ENCODE results near the gene GRID1.

DNA sequence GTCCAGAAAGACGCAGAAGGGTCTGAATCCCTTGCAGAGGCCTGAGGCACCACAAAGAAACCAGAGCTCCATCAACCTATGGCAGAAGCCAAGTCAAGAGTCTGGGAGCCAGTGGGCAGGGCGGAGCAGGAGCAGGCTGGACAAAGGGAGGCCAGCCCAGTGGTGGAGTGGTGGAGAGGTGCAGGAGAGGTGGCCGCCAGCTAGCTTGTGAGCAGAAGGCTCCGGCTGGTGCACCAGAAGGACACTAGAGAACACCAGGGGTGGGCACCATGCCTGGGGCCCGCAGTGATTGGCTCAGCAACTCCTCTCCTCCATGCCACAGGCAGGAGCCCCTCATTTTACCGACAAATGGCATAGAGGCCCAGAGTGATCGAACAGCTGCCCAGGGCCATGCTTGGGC, 186.6 kb downstream of the GRID1 start:
- no peak for TF ChIP-seq EZH2 (IDR thresholded peaks at IDR 0.05; ENCODE audit: low read length)
- TF ChIP-seq CTCF (optimal IDR thresholded peaks at IDR 0.05 in 1 of 3, IDR thresholded peaks at IDR 0.05 in 1 of 3, conservative IDR thresholded peaks at IDR 0.05 in 1 of 3; ENCODE audit: extremely low read depth in 1 of 3, insufficient read depth in 2 of 3, low read length in 3 of 3) = no peak
